Psoas muscle (tissue), 8 donors: Measurements from ENCODE around the gene PSPH. TPM values are rescaled to one million over a fixed set of nuclear protein-coding genes. Genes with fewer than 3 reads are reported as not detected.
"Not testable (repeated sequence)": the region's sequence is repeated elsewhere in the genome, so short reads cannot be mapped to it uniquely, and the experiment has no call there.

ENCODE experiments used
- ATAC-seq, 4 donors: fragments of 200-7000 bp; cut with Tn5 transposase; one replicate each; pipeline ENCODE4 v1.9.1; 2020; ENCODE audit warnings: moderate library complexity in 3 of 4, mild to moderate bottlenecking in 2 of 4
- DNase-seq, 2 donors: peaks; one replicate each; pipeline ENCODE4 v3.0.0-alpha.2; 2020
- H3K27ac ChIP-seq: fragments of 200-600 bp; one replicate; pipeline ENCODE4 v1.8.0; 2022
- H3K27me3 ChIP-seq, 3 donors: fragments of 200-600 bp in 1 of 3; one replicate each; pipeline versions ENCODE4 v1.6.1 to v1.8.0; 2013 to 2022; ENCODE audit warnings: low read length in 2 of 3, mild to moderate bottlenecking in 2 of 3, moderate library complexity in 1 of 3; ENCODE audit not compliant: insufficient read depth in 3 of 3
- H3K36me3 ChIP-seq, 2 donors: fragments of 200-600 bp in 1 of 2; one replicate each; pipeline versions ENCODE4 v1.6.1 to v1.8.0; 2013 to 2022; ENCODE audit warnings: low read depth in 1 of 2, mild to moderate bottlenecking in 1 of 2, moderate library complexity in 1 of 2; ENCODE audit not compliant: insufficient read depth in 1 of 2
- H3K4me1 ChIP-seq: fragments of 200-600 bp; one replicate; pipeline ENCODE4 v1.8.0; 2022
- H3K4me3 ChIP-seq: fragments of 200-600 bp; one replicate; pipeline ENCODE4 v1.8.0; 2022; ENCODE audit warnings: mild to moderate bottlenecking
- H3K9me3 ChIP-seq: fragments of 200-600 bp; one replicate; pipeline ENCODE4 v1.8.0; 2022
- WGBS, 3 donors: extraction: QIAGEN DNeasy Blood & Tissue Kit; methylation state at CpG; one replicate each; pipeline versions ENCODE4 v1.1.6 to v1.1.7; 2013; 5-methylcytosine and 5-hydroxymethylcytosine counted together
- intact Hi-C, 2 donors: fragments of 100-400 bp; cut with DNase I; formaldehyde crosslinking; loops; one replicate each; pipeline versions ENCODE4 v1.11.0 to v1.14.2; 2022
- polyA plus RNA-seq, 3 donors: library from polyadenylated mRNA; stranded (reverse); fragments of 200-250 nt; gene quantifications; one replicate each; pipeline ENCODE4 v1.2.3, GENCODE V29; 2013
- total RNA-seq, 4 donors: library from RNA; stranded (reverse); fragmentation: NEBNext Ultra II Directional in 2 of 4; extraction: Animal tissue kit (Norgen Biotek cat#: 25700) in 2 of 4; gene quantifications; one replicate each; pipeline versions ENCODE4 v1.2.1 to v1.2.4, GENCODE V29; 2021 to 2023
- TF ChIP-seq, protein P1 (sequence below): fragments of 200-600 bp; IDR thresholded peaks from one replicate; pipeline ENCODE4 v1.8.0; 2022; ENCODE audit warnings: antibody characterized with exemption
- donor health status: healthy with polysubstance abuse.
- donor health status: DM: no; HTN: no; CAD: no; lungs with moderate emphysema.
- donor health status: Bipolar disorder and iron deficiency.
- donor health status: healthy.
- donor health status: DM: yes; HTN: yes; CAD: no.
- donor health status: DM: no; HTN: no; CAD: no.
- donor health status: DM: no; HTN: no; CAD: no.
- donor health status: DM: yes; HTN: yes; CAD: no.

Gene PSPH
- total and polyA plus RNA-seq, 7 donors = 2.5 to 11.2 (median 5.3) TPM

GRCh38 chr7:56048245-56048644, 3.0 kb downstream of the PSPH start:
- intact Hi-C loops = no loop called here
- Histone ChIP-seq H3K4me3 (no peak overlapping the region), H3K27me3 (no peaks in the 10 kb centered on the region), H3K27ac (no peak overlapping the region), H3K4me1 (peaks cover 18% of the 10 kb centered on the region), H3K36me3 (peaks cover 0 to 9% of the 10 kb centered on the region in 2 donors), H3K9me3 (no peaks in the 10 kb centered on the region)
- DNase-seq (no peak), ATAC-seq (no peak)
- TF ChIP-seq, protein P1, sequence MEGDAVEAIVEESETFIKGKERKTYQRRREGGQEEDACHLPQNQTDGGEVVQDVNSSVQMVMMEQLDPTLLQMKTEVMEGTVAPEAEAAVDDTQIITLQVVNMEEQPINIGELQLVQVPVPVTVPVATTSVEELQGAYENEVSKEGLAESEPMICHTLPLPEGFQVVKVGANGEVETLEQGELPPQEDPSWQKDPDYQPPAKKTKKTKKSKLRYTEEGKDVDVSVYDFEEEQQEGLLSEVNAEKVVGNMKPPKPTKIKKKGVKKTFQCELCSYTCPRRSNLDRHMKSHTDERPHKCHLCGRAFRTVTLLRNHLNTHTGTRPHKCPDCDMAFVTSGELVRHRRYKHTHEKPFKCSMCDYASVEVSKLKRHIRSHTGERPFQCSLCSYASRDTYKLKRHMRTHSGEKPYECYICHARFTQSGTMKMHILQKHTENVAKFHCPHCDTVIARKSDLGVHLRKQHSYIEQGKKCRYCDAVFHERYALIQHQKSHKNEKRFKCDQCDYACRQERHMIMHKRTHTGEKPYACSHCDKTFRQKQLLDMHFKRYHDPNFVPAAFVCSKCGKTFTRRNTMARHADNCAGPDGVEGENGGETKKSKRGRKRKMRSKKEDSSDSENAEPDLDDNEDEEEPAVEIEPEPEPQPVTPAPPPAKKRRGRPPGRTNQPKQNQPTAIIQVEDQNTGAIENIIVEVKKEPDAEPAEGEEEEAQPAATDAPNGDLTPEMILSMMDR = no peak
- 89 to 95% (median 91%) methylated on average over 1 of the region's 1 CpG for WGBS, 3 donors

DNA sequence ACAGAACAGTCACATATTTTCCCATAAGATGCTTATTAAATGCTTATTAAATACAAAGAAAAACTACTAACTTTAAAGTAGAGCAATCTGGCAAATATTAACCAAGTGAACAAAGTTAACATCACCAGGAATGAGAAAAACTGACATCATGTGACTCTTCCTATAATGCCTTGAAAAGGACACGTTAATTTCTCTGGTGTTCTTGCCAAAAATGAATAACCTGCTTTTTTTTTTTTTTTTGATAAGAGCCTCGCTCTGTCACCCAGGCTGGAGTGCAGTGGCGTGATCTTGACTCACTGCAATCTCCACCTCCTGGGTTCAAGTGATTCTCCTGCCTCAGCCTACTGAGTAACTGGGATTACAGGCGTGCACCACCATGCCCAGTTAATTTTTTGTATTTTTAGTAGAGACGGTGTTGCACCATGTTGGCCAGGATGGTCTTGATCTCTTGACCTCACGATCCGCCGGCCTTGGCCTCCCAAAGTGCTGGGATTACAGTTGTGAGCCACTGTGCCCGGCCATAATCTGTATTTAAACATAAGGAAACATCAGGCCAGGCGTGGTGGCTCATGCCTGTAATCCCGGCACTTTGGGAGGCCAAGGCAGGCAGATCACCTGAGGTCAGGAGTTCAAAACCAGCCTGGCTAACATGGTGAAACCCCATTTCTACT, 3.7 kb downstream of the PSPH start:
- ATAC-seq, DNase-seq, H3K27ac ChIP-seq, intact Hi-C loops, H3K9me3 ChIP-seq, H3K4me3 ChIP-seq, H3K27me3 ChIP-seq, H3K36me3 ChIP-seq: not testable (repeated sequence)
- peaks cover 11% of the 10 kb centered on the region for H3K4me1 ChIP-seq
- 84 to 88% (median 88%) methylated on average over 11 of the region's 11 CpGs for whole genome bisulfite sequencing, 3 donors

DNA sequence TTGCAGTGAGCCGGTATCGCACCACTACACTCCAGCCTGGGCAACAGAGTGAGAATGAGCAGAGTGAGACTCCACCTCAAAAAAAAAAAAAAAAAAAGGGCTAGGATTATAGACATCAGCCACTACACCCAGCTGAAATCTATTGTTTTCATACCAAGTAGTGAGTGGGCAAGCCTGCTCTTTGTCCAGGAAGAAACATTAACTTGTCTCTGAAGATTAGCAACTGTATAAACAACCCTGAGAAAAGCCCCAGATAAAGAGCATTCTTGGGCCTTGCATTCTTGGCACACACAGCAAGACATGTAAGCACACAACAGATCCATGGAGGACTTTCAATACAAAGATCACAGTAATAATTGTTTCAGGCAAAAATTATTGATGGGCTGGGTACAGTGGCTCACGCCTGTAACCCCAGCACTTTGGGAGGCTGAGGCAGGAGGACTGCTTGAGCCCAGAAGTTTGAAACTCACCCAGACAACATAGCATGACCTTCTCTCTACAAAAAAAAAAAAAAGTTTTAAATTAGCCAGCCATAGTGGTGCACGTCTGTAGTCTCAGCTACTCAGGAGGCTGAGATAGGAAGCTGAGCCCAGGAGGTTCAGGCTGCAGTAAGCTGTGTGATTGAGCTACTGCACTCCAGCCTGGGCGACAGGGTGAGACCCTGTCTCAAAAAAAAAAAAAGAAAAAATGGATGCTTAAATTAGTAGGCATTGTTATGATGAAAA, 4.4 kb downstream of the PSPH start:
- intact Hi-C loops = no loop called here
- H3K27ac ChIP-seq = no peak overlapping the region
- TF ChIP-seq, protein P1 = no peak
- H3K4me3 ChIP-seq = no peak overlapping the region
- H3K27me3 ChIP-seq = no peaks in the 10 kb centered on the region
- no peaks in the 10 kb centered on the region for H3K9me3 ChIP-seq
- H3K36me3 ChIP-seq = peaks cover 0 to 13% of the 10 kb centered on the region in 2 donors
- H3K4me1 ChIP-seq = peaks cover 8% of the 10 kb centered on the region
- 78 to 83% (median 81%) methylated on average over 5 of the region's 5 CpGs for WGBS, 3 donors
- no peak for ATAC-seq
- DNase-seq = no peak

GRCh38 chr7:56045758-56046157, 5.5 kb downstream of the PSPH start:
- 91 to 94% (median 91%) methylated on average over 2 of the region's 2 CpGs for WGBS, 3 donors
- H3K27ac ChIP-seq, H3K4me3 ChIP-seq, ATAC-seq, H3K9me3 ChIP-seq, intact Hi-C loops, H3K27me3 ChIP-seq, H3K4me1 ChIP-seq, DNase-seq: not testable (repeated sequence)
- H3K36me3 ChIP-seq = peaks cover 0 to 19% of the 10 kb centered on the region in 2 donors

DNA sequence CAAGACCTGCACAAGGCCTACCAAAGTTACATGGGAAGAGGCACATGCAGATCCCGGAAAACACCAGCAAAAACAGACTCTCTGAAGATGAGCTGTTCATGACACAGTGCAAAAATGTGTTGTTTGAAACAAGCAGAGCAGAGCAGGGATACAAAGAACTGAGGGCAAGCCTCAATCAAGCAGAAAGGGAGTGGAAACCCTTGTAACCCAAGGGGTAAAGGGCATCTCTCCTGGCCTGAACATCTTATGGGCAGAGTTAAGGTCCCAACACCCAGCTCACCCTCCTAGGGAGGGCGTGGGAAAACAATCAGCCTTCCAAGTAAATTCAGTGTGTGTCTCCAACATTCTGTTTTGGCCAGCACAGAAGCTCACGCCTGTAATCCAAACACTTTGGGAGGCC, 10.5 kb downstream of the PSPH start:
- DNase-seq (no peak), ATAC-seq (no peak)
- WGBS, 3 donors = 80 to 96% (median 86%) methylated on average over 3 of the region's 3 CpGs
- H3K4me3 ChIP-seq = no peak overlapping the region
- H3K36me3 ChIP-seq = peaks cover 0 to 22% of the 10 kb centered on the region in 2 donors
- H3K27ac ChIP-seq = no peak overlapping the region
- no peaks in the 10 kb centered on the region for H3K9me3 ChIP-seq
- H3K4me1 ChIP-seq = no peaks in the 10 kb centered on the region
- no peaks in the 10 kb centered on the region for H3K27me3 ChIP-seq
- intact Hi-C loops = no loop called here
- TF ChIP-seq, protein P1 = no peak
